IMR-90 (cell line): ENCODE data around the gene MAP1A. TPM values are rescaled to one million over a fixed set of nuclear protein-coding genes. Genes with fewer than 3 reads are reported as not detected.

ENCODE experiments used
- ATAC-seq: fragments of 200-7000 bp; cut with Tn5 transposase; 2 replicates; pipeline ENCODE4 v1.9.1; 2020; ENCODE audit warnings: low read depth, mild to moderate bottlenecking, moderate library complexity
- BruUV-seq: library from RNA; stranded (reverse); fragments of 400-500 nt; replicated peaks from 2 replicates; lab custom pipeline; 2021; lab: Mats Ljungman, UMichigan
- CTCF ChIA-PET: fragments of 300-600 bp; formaldehyde crosslinking; extraction: SDS; loops from one replicate; lab custom pipeline; 2021; ENCODE audit warnings: antibody characterized with exemption; lab: Yijun Ruan, JAX
- POLR2A ChIA-PET: fragments of 300-600 bp; sonication (Branson Sonifier 250); formaldehyde crosslinking; loops from one replicate; lab custom pipeline; 2022; ENCODE audit warnings: antibody characterized with exemption; ENCODE audit not compliant: unreplicated experiment; lab: Charles Lee
- DNase-seq: peaks from one replicate; pipeline ENCODE4 v3.0.0; 2013
- H2AFZ ChIP-seq: replicated peaks from 2 replicates; pipeline ENCODE3; 2013; ENCODE audit warnings: low read length, mild to moderate bottlenecking; ENCODE audit not compliant: poor library complexity
- H2AK5ac ChIP-seq: 2 replicates; pipeline ENCODE4 v1.6.1; 2013; ENCODE audit warnings: low read depth, low read length, inconsistent platforms
- H2AK9ac ChIP-seq: replicated peaks from 2 replicates; pipeline ENCODE3; 2013; ENCODE audit warnings: mild to moderate bottlenecking, low read depth, low read length, moderate library complexity; ENCODE audit not compliant: poor library complexity
- H2BK120ac ChIP-seq: 2 replicates; pipeline ENCODE4 v1.6.1; 2013; ENCODE audit warnings: low read depth, low read length, inconsistent platforms
- H2BK15ac ChIP-seq: 3 replicates; pipeline ENCODE4 v1.6.1; 2013; ENCODE audit warnings: low read depth, low read length, inconsistent platforms
- H2BK20ac ChIP-seq: 2 replicates; pipeline ENCODE4 v1.6.1; 2013; ENCODE audit warnings: low read depth, mild to moderate bottlenecking, inconsistent platforms, low read length, moderate library complexity
- H2BK5ac ChIP-seq: 2 replicates; pipeline ENCODE4 v1.6.1; 2013; ENCODE audit warnings: mild to moderate bottlenecking, low read depth, low read length, inconsistent platforms; ENCODE audit not compliant: poor library complexity, severe bottlenecking
- H3K14ac ChIP-seq: replicated peaks from 2 replicates; pipeline ENCODE4 v1.6.1; 2013; ENCODE audit warnings: low read depth, low read length, inconsistent platforms
- H3K18ac ChIP-seq: 2 replicates; pipeline ENCODE4 v1.6.1; 2013; ENCODE audit warnings: low read depth, low read length, control low read depth
- H3K23ac ChIP-seq: 2 replicates; pipeline ENCODE4 v1.6.1; 2013; ENCODE audit warnings: low read depth, low read length, inconsistent platforms
- H3K27ac ChIP-seq: 2 replicates; pipeline ENCODE4 v1.5.1; 2013; ENCODE audit warnings: mild to moderate bottlenecking, control low read depth, low read length; ENCODE audit not compliant: insufficient read depth
- H3K27me3 ChIP-seq: 2 replicates; pipeline ENCODE4 v1.6.1; 2013; ENCODE audit warnings: low read length; ENCODE audit not compliant: control insufficient read depth, insufficient read depth
- H3K36me3 ChIP-seq: 2 replicates; pipeline ENCODE4 v1.6.1; 2013; ENCODE audit warnings: low read length, mixed read lengths; ENCODE audit not compliant: control insufficient read depth, insufficient read depth
- H3K4ac ChIP-seq: 2 replicates; pipeline ENCODE4 v1.6.1; 2013; ENCODE audit warnings: low read depth, low read length, inconsistent platforms
- H3K4me1 ChIP-seq: 2 replicates; pipeline ENCODE4 v1.6.1; 2013; ENCODE audit warnings: low read length, mixed read lengths; ENCODE audit not compliant: control insufficient read depth, insufficient read depth
- H3K4me2 ChIP-seq: 2 replicates; pipeline ENCODE4 v1.6.1; 2013; ENCODE audit warnings: low read depth, mild to moderate bottlenecking, control low read depth, low read length, moderate library complexity
- H3K4me3 ChIP-seq: 2 replicates; pipeline ENCODE4 v1.5.1; 2013; ENCODE audit warnings: low read depth, mild to moderate bottlenecking, control low read depth, low read length, moderate library complexity; ENCODE audit not compliant: insufficient read depth
- H3K56ac ChIP-seq: 2 replicates; pipeline ENCODE4 v1.6.1; 2013; ENCODE audit warnings: low read length, inconsistent platforms; ENCODE audit not compliant: insufficient read depth; ENCODE audit errors: extremely low read depth
- H3K79me1 ChIP-seq, 2 experiments: 2 replicates each; pipeline ENCODE4 v1.6.1; 2013; ENCODE audit warnings: low read length in 2 of 2, inconsistent platforms in 1 of 2, low read depth in 1 of 2
- H3K9ac ChIP-seq: 2 replicates; pipeline ENCODE4 v1.6.1; 2013; ENCODE audit warnings: low read depth, low read length, control low read depth
- H3K9me1 ChIP-seq: 2 replicates; pipeline ENCODE4 v1.6.1; 2013; ENCODE audit warnings: low read length, inconsistent platforms; ENCODE audit not compliant: insufficient read depth
- H3K9me3 ChIP-seq: 2 replicates; pipeline ENCODE4 v1.6.1; 2013; ENCODE audit warnings: low read length; ENCODE audit not compliant: control insufficient read depth, insufficient read depth
- H4K20me1 ChIP-seq: 2 replicates; pipeline ENCODE4 v1.6.1; 2013; ENCODE audit warnings: low read length, inconsistent platforms; ENCODE audit not compliant: insufficient read depth
- H4K5ac ChIP-seq: 2 replicates; pipeline ENCODE4 v1.6.1; 2013; ENCODE audit warnings: mild to moderate bottlenecking, low read depth, low read length, control low read depth
- H4K8ac ChIP-seq, 2 experiments: 2 replicates each; pipeline ENCODE4 v1.6.1; 2013; ENCODE audit warnings: low read depth in 2 of 2, low read length in 2 of 2, control low read depth in 1 of 2, inconsistent platforms in 1 of 2
- H4K91ac ChIP-seq: 2 replicates; pipeline ENCODE4 v1.6.1; 2013; ENCODE audit warnings: low read depth, low read length, inconsistent platforms; ENCODE audit not compliant: insufficient read depth
- BHLHE40 ChIP-seq: fragments of 150-350 bp; IDR thresholded peaks from 2 replicates; pipeline ENCODE4 v1.6.1; 2016; ENCODE audit warnings: mild to moderate bottlenecking, low read depth, low read length
- CEBPB ChIP-seq: IDR thresholded peaks from 2 replicates; pipeline ENCODE4 v1.6.1; 2012; ENCODE audit warnings: low read depth, low read length, improper control_type of control experiment
- CHD1 ChIP-seq: IDR thresholded peaks from 2 replicates; pipeline ENCODE4 v1.6.1; 2012; ENCODE audit warnings: low read depth, low read length, improper control_type of control experiment
- FOS ChIP-seq: fragments of 150-350 bp; IDR thresholded peaks from 2 replicates; pipeline ENCODE4 v1.6.1; 2016; ENCODE audit warnings: low read depth, low read length
- MAFK ChIP-seq: IDR thresholded peaks from 2 replicates; pipeline ENCODE4 v1.6.1; 2012; ENCODE audit warnings: low read depth, low read length, improper control_type of control experiment
- MAZ ChIP-seq: IDR thresholded peaks from 2 replicates; pipeline ENCODE4 v1.6.1; 2012; ENCODE audit warnings: low read depth, mild to moderate bottlenecking, low read length, improper control_type of control experiment, moderate library complexity, borderline replicate concordance
- MXI1 ChIP-seq: IDR thresholded peaks from 2 replicates; pipeline ENCODE4 v1.6.1; 2012; ENCODE audit warnings: low read depth, mild to moderate bottlenecking, low read length, moderate library complexity, borderline replicate concordance
- NFE2L2 ChIP-seq: fragments of 150-350 bp; IDR thresholded peaks from 2 replicates; pipeline ENCODE4 v1.6.1; 2016; ENCODE audit warnings: low read depth, mild to moderate bottlenecking, low read length
- RAD21 ChIP-seq: IDR thresholded peaks from 2 replicates; pipeline ENCODE4 v1.6.1; 2012; ENCODE audit warnings: low read length, improper control_type of control experiment
- RCOR1 ChIP-seq: IDR thresholded peaks from 2 replicates; pipeline ENCODE4 v1.6.1; 2012; ENCODE audit warnings: mild to moderate bottlenecking, low read length, improper control_type of control experiment; ENCODE audit not compliant: insufficient replicate concordance
- RFX5 ChIP-seq: IDR thresholded peaks from 2 replicates; pipeline ENCODE4 v1.8.0; 2012; ENCODE audit warnings: low read depth, mild to moderate bottlenecking, low read length, moderate library complexity
- SMC3 ChIP-seq: fragments of 150-350 bp; IDR thresholded peaks from 2 replicates; pipeline ENCODE4 v1.6.1; 2016; ENCODE audit warnings: low read depth, mild to moderate bottlenecking, antibody characterized with exemption, low read length, moderate library complexity
- WGBS, 2 experiments: methylation state at CpG; one replicate each; pipeline versions ENCODE4 v1.1.5 to v1.1.7; 2013; ENCODE audit warnings: missing lambda C conversion rate in 2 of 2; ENCODE audit not compliant: insufficient read length in 1 of 2; ENCODE audit errors: extremely low coverage in 2 of 2; 5-methylcytosine and 5-hydroxymethylcytosine counted together
- dilution Hi-C: fragments of 300-500 bp; cut with HindIII; formaldehyde crosslinking; loops from one replicate; pipeline ENCODE4 v1.14.3; 2018; ENCODE audit warnings: low sequenced_read_pairs; ENCODE audit not compliant: unreplicated experiment
- in situ Hi-C: fragments of 300-500 bp; cut with MboI; formaldehyde crosslinking; loops from 3 replicates; pipeline ENCODE4 v1.14.3; 2019; ENCODE audit warnings: low sequenced_read_pairs, inconsistent platforms, mixed read lengths
- intact Hi-C: fragments of 100-400 bp; cut with micrococcal nuclease; formaldehyde crosslinking; loops from 2 replicates; pipeline ENCODE4 v1.10.0; 2022
- polyA plus RNA-seq, 3 experiments: library from polyadenylated mRNA; depleted of rRNA; stranded (reverse); fragments of >200 nt; gene quantifications; 2 replicates each; pipeline ENCODE4 v1.2.3, GENCODE V29; 2012; ENCODE audit warnings: low replicate concordance in 1 of 3
- total RNA-seq: library from RNA; depleted of rRNA; stranded (reverse); fragments of >200 nt; gene quantifications from 2 replicates; pipeline ENCODE4 v1.2.3, GENCODE V29; 2012
- TF ChIP-seq, protein P1 (sequence below): conservative IDR thresholded peaks from 2 replicates; pipeline ENCODE4 v1.5.1; 2012; ENCODE audit warnings: mild to moderate bottlenecking, low read depth, low read length, improper control_type of control experiment
- TF ChIP-seq, protein P2 (sequence below): fragments of 150-350 bp; IDR thresholded peaks from 2 replicates; pipeline ENCODE4 v1.6.1; 2017; ENCODE audit warnings: mild to moderate bottlenecking, antibody characterized with exemption, low read length, low read depth
- TF ChIP-seq, protein P3 (sequence below): fragments of 150-350 bp; IDR thresholded peaks from 2 replicates; pipeline ENCODE4 v1.6.1; 2016; ENCODE audit warnings: low read depth, mild to moderate bottlenecking, low read length, moderate library complexity, borderline replicate concordance

Gene MAP1A
- total and polyA plus RNA-seq, 2 of the 4 experiments (the other 2 are of a cell fraction), result 28.7 to 48.2 TPM

DNA sequence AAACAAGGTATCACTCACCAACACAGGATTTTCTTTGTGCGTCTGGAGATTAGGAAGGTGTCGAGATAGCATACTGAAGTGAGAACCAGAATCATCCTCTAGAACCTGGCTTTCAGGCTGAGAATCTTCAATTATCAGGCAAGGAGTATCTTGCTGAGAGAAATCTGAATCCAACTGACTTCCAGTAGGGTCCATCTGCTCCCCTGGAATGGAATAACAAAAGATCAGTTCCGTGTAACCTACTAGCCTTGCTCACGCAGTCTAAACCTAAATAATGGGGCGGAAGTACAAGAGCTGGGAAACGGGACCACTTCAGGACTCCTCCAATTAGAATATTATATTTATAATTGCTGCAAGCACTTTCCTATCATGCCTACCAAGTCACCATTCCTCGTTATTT, 25.1 kb upstream of the MAP1A start:
- Histone ChIP-seq H3K9me3 (no peaks in the 10 kb centered on the region), H2BK120ac (no peak overlapping the region), H2AK5ac (no peak overlapping the region), H3K79me1 (peaks cover 20 to 40% of the 10 kb centered on the region in 2 experiments), H3K4ac (peak overlapping the region; percentile 85; the same call in 1 of the 2 replicates), H2BK5ac (peak overlapping the region; percentile 89), H3K4me1 (peaks cover 3% of the 10 kb centered on the region; the same call in 1 of the 2 replicates), H3K4me3 (peak overlapping the region; percentile 91), H4K20me1 (peaks cover 4% of the 10 kb centered on the region; the same call in 1 of the 2 replicates), H4K8ac (peak overlapping the region; percentile 21 to 94; a peak in 3 of 4 replicates), H3K9ac (peak overlapping the region; percentile 90), H3K36me3 (peaks cover 15% of the 10 kb centered on the region), H3K18ac (peak overlapping the region; percentile 12; the same call in 1 of the 2 replicates), H3K27ac (peak overlapping the region; percentile 95; the same call in 1 of the 2 replicates), H3K4me2 (peak overlapping the region; percentile 100), H4K91ac (no peak overlapping the region), H2AK9ac (no peak overlapping the region), H3K27me3 (no peaks in the 10 kb centered on the region), H2AFZ (peak overlapping the region; percentile 99), H4K5ac (peak overlapping the region; percentile 41; the same call in 1 of the 2 replicates), H2BK20ac (no peak overlapping the region; the same call in 1 of the 2 replicates), H3K14ac (peak overlapping the region; percentile 79), H3K56ac (peak overlapping the region; percentile 13; the same call in 1 of the 2 replicates), H3K9me1 (peaks cover 2% of the 10 kb centered on the region; the same call in 1 of the 2 replicates), H3K23ac (peak overlapping the region; percentile 44; the same call in 1 of the 2 replicates), H2BK15ac (no peak overlapping the region)
- in situ Hi-C loops (no loop called here), dilution Hi-C loops (no loop called here), intact Hi-C loops (loop anchor here (2.0 kb wide), 1 partner anchor 25 kb away; the partner anchor contains the start of gene MAP1A)
- CTCF ChIA-PET, result interaction anchor here (2.3 kb wide), 1 partner anchor 22 kb away, joined by 8 read pairs; no protein-coding TSS in a partner anchor
- WGBS, 2 experiments, result 0% methylated on average over 1 of the region's 7 CpGs; no CpG with 5 or more reads in 1 of the 2 experiments
- 0 out of 2 replicates have a peak, but pooled peaks have one; percentile 2 for ATAC-seq
- DNase-seq, result no peak
- TSS peak; percentile 19 for BruUV-seq
- POLR2A ChIA-PET, result no interaction called here
- no peak for TF ChIP-seq FOS
- TF ChIP-seq, protein P1, sequence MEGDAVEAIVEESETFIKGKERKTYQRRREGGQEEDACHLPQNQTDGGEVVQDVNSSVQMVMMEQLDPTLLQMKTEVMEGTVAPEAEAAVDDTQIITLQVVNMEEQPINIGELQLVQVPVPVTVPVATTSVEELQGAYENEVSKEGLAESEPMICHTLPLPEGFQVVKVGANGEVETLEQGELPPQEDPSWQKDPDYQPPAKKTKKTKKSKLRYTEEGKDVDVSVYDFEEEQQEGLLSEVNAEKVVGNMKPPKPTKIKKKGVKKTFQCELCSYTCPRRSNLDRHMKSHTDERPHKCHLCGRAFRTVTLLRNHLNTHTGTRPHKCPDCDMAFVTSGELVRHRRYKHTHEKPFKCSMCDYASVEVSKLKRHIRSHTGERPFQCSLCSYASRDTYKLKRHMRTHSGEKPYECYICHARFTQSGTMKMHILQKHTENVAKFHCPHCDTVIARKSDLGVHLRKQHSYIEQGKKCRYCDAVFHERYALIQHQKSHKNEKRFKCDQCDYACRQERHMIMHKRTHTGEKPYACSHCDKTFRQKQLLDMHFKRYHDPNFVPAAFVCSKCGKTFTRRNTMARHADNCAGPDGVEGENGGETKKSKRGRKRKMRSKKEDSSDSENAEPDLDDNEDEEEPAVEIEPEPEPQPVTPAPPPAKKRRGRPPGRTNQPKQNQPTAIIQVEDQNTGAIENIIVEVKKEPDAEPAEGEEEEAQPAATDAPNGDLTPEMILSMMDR, result no peak
- TF ChIP-seq CEBPB, result no peak
- TF ChIP-seq MAZ, result no peak
- TF ChIP-seq RCOR1, result no peak
- TF ChIP-seq MXI1, result no peak
- TF ChIP-seq RAD21, result no peak
- TF ChIP-seq CHD1, result no peak
- TF ChIP-seq RFX5, result no peak
- TF ChIP-seq MAFK, result no peak
- TF ChIP-seq, protein P2, sequence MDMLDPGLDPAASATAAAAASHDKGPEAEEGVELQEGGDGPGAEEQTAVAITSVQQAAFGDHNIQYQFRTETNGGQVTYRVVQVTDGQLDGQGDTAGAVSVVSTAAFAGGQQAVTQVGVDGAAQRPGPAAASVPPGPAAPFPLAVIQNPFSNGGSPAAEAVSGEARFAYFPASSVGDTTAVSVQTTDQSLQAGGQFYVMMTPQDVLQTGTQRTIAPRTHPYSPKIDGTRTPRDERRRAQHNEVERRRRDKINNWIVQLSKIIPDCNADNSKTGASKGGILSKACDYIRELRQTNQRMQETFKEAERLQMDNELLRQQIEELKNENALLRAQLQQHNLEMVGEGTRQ, result no peak
- TF ChIP-seq, protein P3, sequence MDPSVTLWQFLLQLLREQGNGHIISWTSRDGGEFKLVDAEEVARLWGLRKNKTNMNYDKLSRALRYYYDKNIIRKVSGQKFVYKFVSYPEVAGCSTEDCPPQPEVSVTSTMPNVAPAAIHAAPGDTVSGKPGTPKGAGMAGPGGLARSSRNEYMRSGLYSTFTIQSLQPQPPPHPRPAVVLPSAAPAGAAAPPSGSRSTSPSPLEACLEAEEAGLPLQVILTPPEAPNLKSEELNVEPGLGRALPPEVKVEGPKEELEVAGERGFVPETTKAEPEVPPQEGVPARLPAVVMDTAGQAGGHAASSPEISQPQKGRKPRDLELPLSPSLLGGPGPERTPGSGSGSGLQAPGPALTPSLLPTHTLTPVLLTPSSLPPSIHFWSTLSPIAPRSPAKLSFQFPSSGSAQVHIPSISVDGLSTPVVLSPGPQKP, result no peak
- TF ChIP-seq NFE2L2, result no peak
- TF ChIP-seq BHLHE40, result no peak
- TF ChIP-seq SMC3, result no peak
